Upper lobe of left lung (tissue), 6 donors: ENCODE measurements around the gene DEFB113. TPM values are rescaled to one million over a fixed set of nuclear protein-coding genes. Genes with fewer than 3 reads are reported as not detected.
A peak's percentile ranks its signal among the peaks of the same experiment; 100 is the strongest.

ENCODE experiments used
- ATAC-seq, 2 donors: fragments of 200-7000 bp; cut with Tn5 transposase; one replicate each; pipeline ENCODE4 v1.9.1; 2022; ENCODE audit warnings: mild to moderate bottlenecking in 2 of 2, moderate library complexity in 2 of 2; ENCODE audit not compliant: low FRiP score in 2 of 2
- DNase-seq, 2 donors: peaks; one replicate each; pipeline ENCODE4 v3.0.0-alpha.2; 2019 to 2020
- H3K27ac ChIP-seq, 4 donors: fragments of 200-600 bp; sonication (generic); one replicate each; pipeline ENCODE4 v1.5.1; 2016 to 2019
- H3K27me3 ChIP-seq, 4 donors: fragments of 200-600 bp; sonication (generic); one replicate each; pipeline ENCODE4 v1.5.1; 2017 to 2019
- H3K36me3 ChIP-seq, 4 donors: fragments of 200-600 bp; sonication (generic); one replicate each; pipeline ENCODE4 v1.5.1; 2016 to 2019
- H3K4me1 ChIP-seq, 4 donors: fragments of 200-600 bp; sonication (generic); one replicate each; pipeline ENCODE4 v1.5.1; 2018 to 2019
- H3K4me3 ChIP-seq, 4 donors: fragments of 200-600 bp; sonication (generic); one replicate each; pipeline ENCODE4 v1.5.1; 2017 to 2019; ENCODE audit warnings: mild to moderate bottlenecking in 2 of 4, moderate library complexity in 1 of 4
- H3K9me3 ChIP-seq, 4 donors: fragments of 200-600 bp; sonication (generic); one replicate each; pipeline ENCODE4 v1.5.1; 2018 to 2019
- CTCF ChIP-seq, 6 experiments: fragments of 450-650 bp in 4 of 6; fragments of 200-600 bp in 2 of 6; sonication (generic) in 2 of 6; IDR thresholded peaks; one replicate each; pipeline ENCODE4 v1.5.1; 2016 to 2019; ENCODE audit warnings: antibody characterized with exemption in 6 of 6
- EP300 ChIP-seq, 4 donors: sonication (generic); formaldehyde crosslinking; IDR thresholded peaks; one replicate each; pipeline ENCODE4 v1.5.1; 2017; ENCODE audit warnings: antibody characterized with exemption in 4 of 4, control low read depth in 2 of 4
- POLR2A ChIP-seq, 4 donors: fragments of 450-650 bp; IDR thresholded peaks; one replicate each; pipeline ENCODE4 v1.5.1; 2016 to 2017; ENCODE audit warnings: antibody characterized with exemption in 4 of 4, mild to moderate bottlenecking in 2 of 4
- POLR2AphosphoS5 ChIP-seq, 2 donors: sonication (generic); formaldehyde crosslinking; IDR thresholded peaks; one replicate each; pipeline ENCODE4 v1.5.1; 2017; ENCODE audit warnings: antibody characterized with exemption in 2 of 2
- whole genome bisulfite sequencing, 2 donors: methylation state at CpG; one replicate each; pipeline ENCODE4 v1.1.5; 2017 to 2018; 5-methylcytosine and 5-hydroxymethylcytosine counted together
- total RNA-seq, 6 donors: library from RNA; depleted of rRNA in 4 of 6; stranded (reverse); fragments of >200 nt in 4 of 6; gene quantifications; one replicate each; pipeline versions ENCODE4 v1.1.0 to v1.2.1, GENCODE V29; 2016 to 2021
- donor health status: DM: no; HTN: no; CAD: no; lungs with moderate emphysema.
- donor health status: DM: no; HTN: yes; CAD: no; lungs with severe emphysema.

Gene DEFB113
- total RNA-seq, 6 donors from 2014 or later = not detected

GRCh38 chr6:49978332-49979226 is 9.2 kb upstream of the DEFB113 start:
- TF ChIP-seq CTCF (IDR thresholded peaks at IDR 0.05) = no peak
- no peak for TF ChIP-seq POLR2A (IDR thresholded peaks at IDR 0.05)
- no peak for TF ChIP-seq EP300 (IDR thresholded peaks at IDR 0.05)
- no peak for TF ChIP-seq POLR2AphosphoS5 (IDR thresholded peaks at IDR 0.05)
- Histone ChIP-seq H3K36me3 (no peaks in the 10 kb centered on the region), H3K27me3 (no peaks in the 10 kb centered on the region), H3K4me3 (peak overlapping the region in 2 of 4 donors; percentile 31 to 35), H3K9me3 (no peaks in the 10 kb centered on the region), H3K27ac (no peak overlapping the region), H3K4me1 (no peaks in the 10 kb centered on the region)
- DNase-seq (no peak), ATAC-seq (no peak)
- WGBS, 2 donors = 30 to 36% methylated on average over 3 of the region's 3 CpGs

DNA sequence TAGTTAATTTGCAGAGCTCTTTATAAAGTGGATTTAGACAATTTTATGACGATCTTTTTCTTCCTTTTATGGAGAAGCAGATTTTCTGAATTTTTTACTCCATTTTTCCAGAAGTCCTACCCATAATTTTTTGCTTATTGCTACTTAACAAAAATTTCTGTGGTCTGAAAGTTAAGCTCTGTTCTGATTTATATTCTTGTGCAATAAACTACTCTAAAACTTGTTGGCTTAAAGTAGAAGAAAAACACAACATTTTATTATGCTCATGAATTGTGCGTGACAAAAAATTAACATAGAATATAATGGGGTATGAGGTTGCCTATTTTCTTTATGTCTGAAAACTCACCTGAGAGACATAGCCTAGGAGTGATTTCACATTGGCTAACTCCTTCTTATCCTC is 2.6 kb downstream of the DEFB113 start:
- Histone ChIP-seq H3K9me3 (no peaks in the 10 kb centered on the region), H3K4me1 (no peaks in the 10 kb centered on the region), H3K4me3 (no peak overlapping the region), H3K27me3 (no peaks in the 10 kb centered on the region), H3K27ac (no peak overlapping the region), H3K36me3 (no peaks in the 10 kb centered on the region)
- ATAC-seq = no peak
- no peak for DNase-seq
- TF ChIP-seq EP300 (IDR thresholded peaks at IDR 0.05) = no peak
- TF ChIP-seq POLR2AphosphoS5 (IDR thresholded peaks at IDR 0.05) = no peak
- TF ChIP-seq CTCF (IDR thresholded peaks at IDR 0.05) = no peak
- no peak for TF ChIP-seq POLR2A (IDR thresholded peaks at IDR 0.05)
- 54% methylated on average over 2 of the region's 2 CpGs for WGBS, 2 donors

DNA sequence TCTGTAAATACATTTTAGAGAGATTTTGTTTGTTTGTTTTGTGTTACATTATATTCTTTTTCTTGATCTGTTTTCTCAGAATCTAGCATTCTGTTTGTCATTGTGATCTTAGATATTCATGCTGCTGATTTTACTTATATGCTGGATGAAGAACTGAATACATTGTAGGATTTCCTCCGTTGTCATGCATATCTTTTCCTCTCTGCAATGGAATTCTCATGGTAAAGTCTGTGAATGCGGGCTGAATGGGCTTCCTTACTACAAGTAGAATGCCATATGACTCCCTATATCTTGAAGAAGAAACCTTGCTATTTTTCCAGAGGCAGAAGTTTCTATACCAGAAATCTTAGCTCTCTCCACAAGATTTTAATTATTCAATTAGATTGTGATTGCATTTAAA is 3.1 kb downstream of the DEFB113 start:
- TF ChIP-seq POLR2A (IDR thresholded peaks at IDR 0.05) = no peak
- no peak for TF ChIP-seq POLR2AphosphoS5 (IDR thresholded peaks at IDR 0.05)
- no peak for TF ChIP-seq EP300 (IDR thresholded peaks at IDR 0.05)
- TF ChIP-seq CTCF (IDR thresholded peaks at IDR 0.05) = no peak
- 28 to 51% methylated on average over 2 of the region's 2 CpGs for WGBS, 2 donors
- no peaks in the 10 kb centered on the region for H3K36me3 ChIP-seq
- no peaks in the 10 kb centered on the region for H3K9me3 ChIP-seq
- no peak overlapping the region for H3K4me3 ChIP-seq
- no peak for DNase-seq
- H3K4me1 ChIP-seq = no peaks in the 10 kb centered on the region
- H3K27ac ChIP-seq = no peak overlapping the region
- no peak for ATAC-seq
- H3K27me3 ChIP-seq = no peaks in the 10 kb centered on the region

DNA sequence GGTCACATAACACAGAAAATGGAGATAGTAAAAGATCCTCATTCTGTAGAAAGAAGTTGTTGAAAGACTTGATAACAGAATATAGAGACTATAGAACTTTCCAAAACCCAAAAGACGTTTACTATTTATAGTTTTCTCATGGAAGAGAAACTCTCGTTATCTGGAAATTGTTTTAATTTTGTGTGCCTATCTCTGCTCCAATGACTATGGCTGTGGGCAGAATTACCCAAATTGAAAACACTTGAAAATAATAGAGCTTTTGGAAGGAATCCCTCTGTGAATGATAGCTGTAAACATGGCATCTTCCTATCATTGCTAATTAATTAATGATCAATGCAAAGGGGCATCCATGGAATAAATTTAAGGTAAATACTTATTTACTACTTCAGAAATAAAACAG is 5.4 kb downstream of the DEFB113 start, which contains the start of gene DEFB114:
DEFB114 (minus strand) TSS at position 101 of the 400 bp plus-strand sequence; CDS start at position 42, 59 bp downstream.
- H3K4me1 ChIP-seq = no peaks in the 10 kb centered on the region
- no peak within 1 kb of the TSS for H3K27ac ChIP-seq
- DNase-seq (no peak), ATAC-seq (no peak)
- no peaks in the 10 kb centered on the region for H3K36me3 ChIP-seq
- 66 to 70% methylated on average over 2 of the region's 2 CpGs for WGBS, 2 donors
- peaks cover 0 to under 1% (median 0%) of the 10 kb centered on the region in 4 donors for H3K9me3 ChIP-seq
- TF ChIP-seq EP300 (IDR thresholded peaks at IDR 0.05) (no peak), CTCF (IDR thresholded peaks at IDR 0.05) (no peak), POLR2AphosphoS5 (IDR thresholded peaks at IDR 0.05) (no peak), POLR2A (IDR thresholded peaks at IDR 0.05) (no peak)
- no peak within 1 kb of the TSS for H3K4me3 ChIP-seq
- no peaks in the 10 kb centered on the region for H3K27me3 ChIP-seq
